Left colon (tissue), 2 donors: ENCODE results near the gene SEPHS2. TPM values are rescaled to one million over a fixed set of nuclear protein-coding genes. Genes with fewer than 3 reads are reported as not detected.
"Not testable (repeated sequence)": the region's sequence is repeated elsewhere in the genome, so short reads cannot be mapped to it uniquely, and the experiment has no call there.

Experiments used
- ATAC-seq: fragments of 200-7000 bp; cut with Tn5 transposase; one replicate; pipeline ENCODE4 v1.9.1; 2020; ENCODE audit warnings: mild to moderate bottlenecking, moderate library complexity
- DNase-seq, 2 donors: peaks; one replicate each; pipeline ENCODE4 v3.0.0-alpha.2; 2020
- intact Hi-C, 2 donors: fragments of 100-400 bp; cut with DNase I in 1 of 2; cut with micrococcal nuclease in 1 of 2; formaldehyde crosslinking; loops; one replicate each; pipeline versions ENCODE4 v1.11.2 to v1.14.0; 2022; cut with DNase I, micrococcal nuclease
- total RNA-seq, 2 donors: library from RNA; stranded (reverse); fragmentation: NEBNext Ultra II Directional; extraction: Animal tissue kit (Norgen Biotek cat#: 25700); gene quantifications; one replicate each; pipeline ENCODE4 v1.2.1, GENCODE V29; 2021
- donor health status: DM: no; HTN: no; CAD: no.
- donor health status: DM: yes; HTN: yes; CAD: no.

Gene SEPHS2
- total RNA-seq, 2 donors from 2014 or later, result 157 to 183 TPM

DNA sequence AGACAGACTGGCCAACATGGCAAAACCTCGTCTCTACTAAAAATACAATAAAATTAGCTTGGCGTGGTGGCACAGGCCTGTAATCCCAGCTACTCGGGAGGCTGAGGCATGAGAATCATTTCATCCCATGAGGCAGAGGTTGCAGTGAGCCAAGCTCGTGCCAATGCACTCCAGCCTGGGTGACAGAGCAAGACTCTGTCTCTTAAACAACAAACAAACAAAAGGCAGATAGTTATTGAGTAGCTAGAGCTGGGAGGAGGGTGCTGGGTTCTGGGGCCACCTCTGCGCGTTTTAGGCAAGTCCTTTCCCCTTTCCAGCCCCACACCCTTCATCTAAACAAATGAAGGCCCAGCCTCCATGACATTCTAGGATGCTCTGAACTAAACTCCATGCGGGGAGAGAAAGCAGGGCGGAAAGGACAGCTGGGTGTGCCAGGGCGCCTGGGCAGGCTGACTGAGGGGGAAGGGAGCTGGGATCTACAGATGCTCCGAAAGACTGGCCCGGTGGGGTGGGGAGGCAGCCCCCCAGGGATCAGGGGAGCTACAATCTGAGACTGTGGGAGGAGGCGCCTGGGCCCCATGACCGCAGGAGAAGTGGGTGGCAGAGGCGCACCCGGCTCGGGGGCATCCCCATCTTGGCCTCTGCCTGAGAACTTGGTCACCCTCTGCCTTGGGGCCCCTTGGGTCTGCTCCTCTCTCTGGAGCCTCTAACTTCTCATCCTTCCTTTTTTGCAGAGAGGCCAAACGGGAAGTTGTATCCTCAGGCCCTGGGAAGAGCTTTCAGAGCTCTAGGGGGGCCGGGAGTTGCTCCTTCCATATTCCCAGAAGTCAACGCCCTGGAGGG lies 27.8 kb upstream of the SEPHS2 start:
- intact Hi-C loops, result no loop called here
- ATAC-seq (no peak), DNase-seq (no peak)

DNA sequence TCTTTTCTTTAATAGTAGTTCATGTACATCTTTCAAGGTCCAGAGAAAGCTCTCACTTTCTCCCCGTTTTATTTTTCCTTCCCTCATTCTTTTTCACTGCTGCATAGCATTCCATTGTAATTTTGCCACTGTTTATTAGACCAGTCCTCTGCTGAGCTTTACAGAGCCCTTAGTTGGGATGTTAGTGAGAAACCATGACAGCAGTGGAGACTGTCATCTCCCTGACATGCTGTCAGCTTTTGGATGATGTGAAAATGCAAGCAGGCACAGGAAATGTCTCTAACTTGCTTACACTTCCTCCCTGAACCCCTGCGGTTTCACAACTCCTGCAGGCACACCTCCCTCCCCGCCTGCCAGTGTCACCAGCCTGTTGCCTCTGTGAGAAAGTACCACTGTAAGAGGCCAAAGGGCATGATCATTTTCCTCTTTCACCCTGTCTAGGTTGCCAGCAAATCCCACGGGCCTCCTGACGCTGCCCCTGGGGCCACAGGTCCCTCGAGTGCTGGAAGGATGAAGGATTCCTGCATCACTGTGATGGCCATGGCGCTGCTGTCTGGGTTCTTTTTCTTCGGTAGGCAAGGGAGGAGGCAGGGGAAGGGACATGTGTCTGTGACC lies 26.8 kb upstream of the SEPHS2 start, which contains the start of gene ITGAL:
Gene ITGAL, plus strand, starts transcription at position 415 of the 615 bp plus-strand sequence. Its CDS starts 96 bp downstream, at position 511.
- intact Hi-C loops, result no loop called here
- peak; percentile 59 to 65 for DNase-seq
- peak; percentile 80 for ATAC-seq

DNA sequence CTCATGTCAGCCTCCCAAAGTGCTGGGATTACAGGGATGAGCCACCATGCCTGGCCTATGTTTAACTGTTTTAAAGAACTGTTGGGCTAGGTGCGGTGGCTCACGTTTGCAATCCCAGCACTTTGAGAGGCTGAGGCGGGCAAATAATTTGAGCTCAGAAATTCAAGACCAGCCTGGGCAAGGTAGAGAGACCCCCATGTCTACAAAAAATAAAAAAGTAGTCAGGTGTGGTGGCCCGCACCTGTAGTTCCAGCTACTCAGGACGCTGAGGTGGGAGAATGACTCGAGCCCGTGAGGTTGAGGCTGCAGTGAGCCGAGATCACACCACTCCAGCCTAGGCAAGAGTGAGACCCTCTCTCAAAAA lies 24.9 kb upstream of the SEPHS2 start:
- DNase-seq (no peak), ATAC-seq (no peak)
- intact Hi-C loops, result no loop called here

DNA sequence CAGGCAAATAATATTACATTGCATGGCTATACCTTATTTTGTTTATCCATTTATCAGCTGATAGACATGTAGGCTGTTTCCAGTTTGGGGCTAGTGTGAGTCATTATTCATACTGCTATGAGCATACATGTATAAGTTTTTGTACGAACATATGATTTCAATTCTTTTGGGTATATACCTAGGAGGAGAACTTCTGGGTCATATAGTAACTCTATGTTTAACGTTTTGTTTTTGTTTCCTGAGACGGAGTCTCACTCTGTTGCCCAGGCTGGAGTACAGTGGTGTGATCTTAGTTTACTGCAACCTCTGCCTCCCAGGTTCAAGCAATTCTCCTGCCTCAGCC lies 24.5 kb upstream of the SEPHS2 start:
- intact Hi-C loops, result no loop called here
- DNase-seq (no peak), ATAC-seq (no peak)

DNA sequence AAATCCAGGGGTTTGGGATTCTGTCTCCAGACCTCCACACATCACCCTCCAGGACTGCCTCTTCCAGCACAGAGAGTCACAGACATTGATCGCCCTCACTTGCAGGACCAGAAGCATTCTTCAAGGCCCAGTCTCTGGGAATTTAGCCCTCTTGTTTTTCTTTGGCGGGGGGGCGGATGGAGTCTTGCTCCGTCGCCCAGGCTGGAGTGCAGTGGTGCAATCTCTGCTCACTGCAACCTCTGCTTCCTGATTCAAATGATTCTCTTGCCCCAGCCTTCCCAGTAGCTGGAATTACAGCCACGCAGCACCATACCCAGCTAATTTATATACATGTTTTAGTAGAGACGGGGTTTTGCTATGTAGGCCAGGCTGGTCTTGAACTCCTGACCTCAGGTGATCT lies 18.4 kb upstream of the SEPHS2 start:
- ATAC-seq (no peak), DNase-seq (no peak)
- intact Hi-C loops, result no loop called here

DNA sequence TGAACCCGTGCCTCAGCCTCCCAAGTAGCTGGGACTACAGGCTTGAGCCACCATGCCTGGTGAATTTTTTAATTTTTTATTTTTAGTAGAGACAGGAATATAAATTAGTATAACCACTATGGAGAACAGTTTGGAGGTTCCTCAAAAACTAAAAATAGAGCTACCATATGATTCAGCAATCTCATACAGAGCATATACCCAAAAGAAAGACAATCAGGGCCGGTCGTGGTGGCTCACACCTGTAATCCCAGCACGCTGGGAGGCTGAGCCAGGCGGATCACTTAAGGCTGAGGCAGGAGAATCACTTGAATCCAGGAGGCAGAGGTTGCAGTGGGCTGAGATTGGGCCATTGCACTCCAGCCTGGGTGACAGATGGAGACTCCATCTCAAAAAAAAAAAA lies 15.8 kb upstream of the SEPHS2 start:
- intact Hi-C loops, DNase-seq, ATAC-seq: not testable (repeated sequence)

DNA sequence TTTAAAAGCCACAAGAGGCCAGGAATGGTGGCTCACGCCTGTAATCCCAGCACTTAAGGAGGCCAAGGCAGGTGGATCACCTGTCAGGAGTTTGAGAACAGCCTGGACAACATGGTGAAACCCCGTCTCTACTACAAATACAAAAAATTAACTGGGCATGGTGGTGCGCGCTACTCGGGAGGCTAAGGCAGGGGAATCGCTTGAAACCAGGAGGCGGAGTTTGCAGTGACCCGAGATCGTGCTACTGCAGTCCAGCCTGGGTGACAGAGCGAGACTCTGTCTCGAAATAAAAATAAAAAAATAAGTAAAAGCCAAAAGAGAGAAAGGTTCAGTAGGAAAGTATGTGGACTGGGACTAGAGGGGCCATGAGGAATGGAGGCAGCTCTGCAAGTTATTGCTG lies 13.8 kb upstream of the SEPHS2 start:
- intact Hi-C loops, result no loop called here
- ATAC-seq (no peak), DNase-seq (no peak)

DNA sequence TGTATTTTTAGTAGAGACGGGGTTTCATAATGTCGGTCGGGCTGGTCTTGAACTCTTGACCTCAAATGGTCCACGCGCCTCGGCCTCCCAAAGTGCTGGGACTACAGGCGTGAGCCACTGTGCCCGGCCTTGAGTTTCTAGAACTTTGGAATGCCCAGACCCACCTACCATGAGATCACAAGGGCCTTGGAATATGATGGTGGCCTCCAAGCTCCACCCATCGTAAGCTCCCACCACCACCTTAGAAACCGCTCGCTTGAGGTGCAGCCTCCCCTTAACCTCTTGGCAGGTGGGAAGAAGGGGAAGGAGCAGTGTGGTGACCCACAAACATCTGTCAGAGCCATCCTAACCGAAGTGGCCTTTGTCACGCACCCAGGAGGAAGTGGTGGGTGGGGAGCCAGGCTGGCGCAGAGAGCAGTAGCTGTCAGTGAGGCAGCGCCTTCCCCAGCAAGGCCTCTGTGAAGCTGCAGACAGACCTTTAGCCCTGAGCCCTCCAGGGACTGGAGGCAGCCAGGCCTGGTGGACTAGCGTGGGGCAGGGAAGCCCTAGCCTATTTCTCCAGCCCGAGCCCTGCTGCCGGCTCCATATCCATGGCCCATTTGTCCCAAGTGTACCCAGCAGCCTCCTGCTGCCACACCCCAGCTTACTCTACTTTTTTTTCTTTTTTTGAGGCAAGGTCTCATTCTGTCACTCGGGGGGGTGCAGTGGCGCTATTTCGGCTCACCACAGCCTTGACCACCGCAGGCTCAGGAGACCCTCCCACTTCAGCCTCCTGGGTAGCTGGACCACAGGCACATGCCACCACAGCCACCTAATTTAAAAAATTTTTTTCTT lies 13.1 kb upstream of the SEPHS2 start:
- ATAC-seq (peak; percentile 57), DNase-seq (peak; percentile 56 to 70)
- intact Hi-C loops, result no loop called here

DNA sequence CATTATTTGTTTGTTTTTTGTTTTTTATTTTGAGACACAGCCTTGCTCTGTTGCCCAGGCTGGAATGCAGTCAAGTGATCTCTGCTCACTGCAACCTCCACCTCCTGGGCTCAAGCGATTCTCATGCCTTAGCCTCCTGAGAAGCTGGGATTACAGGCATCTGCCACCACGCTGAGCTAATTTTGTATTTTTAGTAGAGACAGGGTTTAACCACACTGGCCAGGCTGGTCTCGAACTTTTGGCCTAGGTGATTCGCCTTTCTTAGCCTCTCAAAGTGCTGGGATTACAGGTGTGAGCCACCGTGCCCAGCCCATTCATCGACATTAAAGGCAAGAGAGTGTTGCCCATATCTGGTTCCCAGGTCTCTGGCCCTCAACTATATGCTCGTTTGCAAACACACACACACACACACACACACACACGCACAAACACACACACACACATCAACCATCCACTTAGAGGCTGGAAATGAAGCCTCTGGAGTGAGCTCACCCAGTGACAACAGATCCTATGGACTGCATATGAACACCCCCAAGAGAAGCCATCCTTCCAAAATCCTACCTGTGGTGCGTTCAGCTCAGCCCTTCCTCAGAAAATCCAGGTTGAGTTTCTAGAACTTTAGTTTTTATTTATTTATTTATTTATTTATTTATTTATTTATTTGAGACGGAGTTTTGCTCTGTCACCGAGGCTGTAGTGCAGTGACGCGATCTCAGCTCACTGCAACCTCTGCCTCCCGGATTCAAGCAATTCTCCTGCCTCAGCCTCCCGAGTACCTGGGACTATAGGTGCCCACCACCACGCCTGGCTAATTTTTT lies 12.3 kb upstream of the SEPHS2 start:
- intact Hi-C loops, result no loop called here
- ATAC-seq (no peak), DNase-seq (no peak)

DNA sequence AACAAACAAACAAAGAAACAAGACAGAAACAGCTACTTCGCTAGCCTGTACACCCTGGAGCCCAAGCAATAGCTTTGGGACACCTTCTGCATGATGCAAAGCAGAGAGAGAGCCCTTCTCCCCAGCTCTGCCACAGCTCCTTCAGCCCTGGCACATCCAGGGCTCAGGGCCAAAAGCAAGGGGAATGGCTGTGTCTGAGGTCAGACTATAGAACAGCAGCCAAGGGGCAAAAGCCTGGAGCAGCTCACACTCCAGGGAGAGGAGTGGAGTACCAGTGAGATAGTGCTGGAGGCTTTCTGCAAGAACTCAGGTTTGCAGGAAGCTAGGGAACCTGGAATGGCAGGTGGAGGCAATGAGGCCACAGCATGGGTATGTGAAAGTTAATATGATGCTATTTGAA lies 11.6 kb upstream of the SEPHS2 start:
- ATAC-seq (no peak), DNase-seq (no peak)
- intact Hi-C loops, result no loop called here

DNA sequence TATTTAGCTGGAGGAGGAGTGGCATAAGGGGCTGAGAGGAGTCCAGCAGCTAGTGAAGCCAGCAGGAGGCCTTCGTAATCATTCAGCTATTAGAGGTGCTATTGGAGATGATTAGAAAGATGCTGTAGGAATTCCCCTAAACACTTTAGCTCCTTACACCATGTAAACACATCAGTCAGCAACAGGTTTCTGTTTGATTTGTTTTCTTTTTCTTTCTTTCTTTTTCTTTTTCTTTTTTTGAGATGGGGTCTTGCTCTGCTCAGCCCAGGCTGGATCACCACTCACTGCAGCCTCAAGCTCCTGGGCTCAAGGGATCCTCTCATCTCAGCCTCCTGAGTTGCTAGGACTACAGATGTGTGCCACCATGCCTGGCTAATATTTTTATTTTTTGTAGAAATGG lies 10.6 kb upstream of the SEPHS2 start:
- ATAC-seq (no peak), DNase-seq (no peak)
- intact Hi-C loops, result no loop called here

DNA sequence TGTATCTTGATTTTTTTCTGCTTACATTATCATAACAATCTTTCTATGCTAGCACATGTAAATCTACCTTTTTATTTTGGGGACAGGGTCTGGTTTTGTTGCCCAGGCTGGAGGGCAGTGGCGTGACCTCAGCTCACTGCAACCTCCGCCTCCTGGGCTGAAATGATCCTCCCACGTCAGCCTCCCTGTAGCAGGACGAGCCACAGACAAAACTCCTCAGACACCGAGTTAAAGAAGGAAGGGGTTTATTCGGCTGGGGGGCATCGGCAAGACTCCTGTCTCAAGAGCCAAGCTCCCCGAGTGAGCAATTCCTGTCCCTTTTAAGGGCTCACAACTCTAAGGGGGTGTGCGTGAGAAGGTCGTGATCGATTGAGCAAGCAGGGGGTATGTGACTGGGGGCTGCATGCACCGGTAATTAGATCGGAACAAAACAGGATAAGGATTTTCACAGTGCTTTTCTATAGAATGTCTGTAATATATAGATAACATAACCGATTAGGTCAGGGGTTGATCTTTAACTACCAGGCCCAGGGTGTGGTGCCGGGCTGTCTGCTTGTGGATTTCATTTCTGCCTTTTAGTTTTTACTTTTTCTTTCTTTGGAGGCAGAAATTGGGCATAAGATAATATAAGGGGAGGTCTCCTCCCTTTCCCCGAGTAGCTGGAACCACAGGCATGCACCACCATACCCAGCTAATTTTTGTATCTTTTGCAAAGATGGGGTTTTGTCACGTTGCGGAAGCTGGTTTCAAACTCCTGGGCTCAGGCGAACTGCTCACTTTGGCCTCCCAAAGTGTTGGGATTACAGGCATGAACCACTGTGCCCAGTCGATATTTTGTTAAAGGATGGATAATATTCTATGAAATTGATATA lies 7.3 kb upstream of the SEPHS2 start:
- DNase-seq, intact Hi-C loops: not testable (repeated sequence)
- ATAC-seq, result peak; percentile 41

DNA sequence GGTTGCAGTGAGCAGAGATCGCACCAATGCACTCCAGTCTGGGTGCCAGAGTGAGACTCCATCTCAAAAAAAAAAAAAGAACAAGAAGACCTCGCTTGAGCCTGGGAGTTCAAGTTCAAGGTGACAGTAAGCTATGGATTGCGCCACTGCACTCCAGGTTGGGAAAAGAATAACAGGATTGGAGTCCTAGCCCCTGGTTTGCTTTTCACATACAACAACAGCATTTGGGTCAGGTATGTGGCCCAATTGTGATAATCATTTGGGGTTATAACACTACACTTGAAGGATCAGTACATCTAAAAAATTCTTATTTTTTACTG lies 3.4 kb upstream of the SEPHS2 start:
- DNase-seq (no peak), ATAC-seq (no peak)
- intact Hi-C loops, result loop anchor here in 1 of 2 donors (10.0 kb wide), 1 partner anchor 86 kb away; the partner anchor contains the start of gene ZNF747

DNA sequence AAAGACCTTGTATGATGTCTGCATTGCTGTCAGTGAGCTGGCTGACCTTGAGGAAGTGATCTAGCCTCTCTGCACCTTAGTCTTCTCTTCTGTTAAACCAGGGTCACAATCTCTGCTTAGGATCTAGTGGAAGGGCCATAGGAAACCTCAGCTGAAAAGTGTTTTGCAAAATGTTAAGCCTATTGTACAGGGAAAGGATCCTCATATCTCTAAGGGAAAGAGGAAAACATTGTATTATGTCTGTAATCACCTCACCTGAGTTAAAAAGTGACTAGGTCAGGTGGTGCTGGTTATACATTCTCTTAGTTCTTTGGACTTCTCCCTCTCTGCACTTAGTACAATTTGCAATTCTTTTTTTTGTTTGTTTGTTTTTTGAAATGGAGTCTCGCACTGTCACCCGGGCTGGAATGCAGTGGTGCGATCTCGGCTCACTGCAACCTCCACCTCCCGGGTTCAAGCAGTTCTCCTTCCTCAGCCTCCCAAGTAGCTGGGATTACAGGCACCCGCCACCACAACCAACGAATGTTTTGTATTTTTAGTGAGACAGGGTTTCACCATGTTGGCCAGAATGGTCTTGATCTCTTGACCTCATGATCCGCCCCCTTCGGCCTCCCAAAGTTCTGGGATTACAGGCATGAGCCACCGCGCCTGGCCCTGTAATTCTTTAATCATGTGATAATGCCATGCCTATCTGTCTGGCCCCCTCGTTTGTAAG lies 2.0 kb upstream of the SEPHS2 start:
- intact Hi-C loops, result loop anchor here in 1 of 2 donors (10.0 kb wide), 1 partner anchor 87 kb away; the partner anchor contains the start of gene ZNF747
- DNase-seq (no peak), ATAC-seq (peak; percentile 70)

DNA sequence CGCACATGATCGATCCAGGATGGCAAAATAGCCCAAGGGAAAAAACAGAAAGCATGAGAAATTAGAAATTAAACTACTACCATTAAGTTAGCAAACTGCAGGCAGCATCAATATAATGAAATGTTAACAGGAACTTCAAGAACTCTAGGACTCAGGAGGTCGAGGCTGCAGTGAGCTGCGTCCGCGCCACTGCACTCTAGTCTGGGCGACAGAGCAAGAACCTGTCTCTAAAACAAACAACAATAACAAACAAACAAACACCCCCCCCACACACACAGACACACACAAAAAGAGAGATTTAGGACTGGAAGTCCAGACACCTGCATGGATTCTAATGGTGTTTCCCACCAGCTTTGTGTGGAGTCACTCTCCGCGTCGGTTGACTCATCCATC lies 525 bp upstream of the SEPHS2 start:
- no peak for ATAC-seq
- no peak for DNase-seq
- intact Hi-C loops, result loop anchor here in 1 of 2 donors (10.0 kb wide), 1 partner anchor 89 kb away; the partner anchor contains the start of gene ZNF747

DNA sequence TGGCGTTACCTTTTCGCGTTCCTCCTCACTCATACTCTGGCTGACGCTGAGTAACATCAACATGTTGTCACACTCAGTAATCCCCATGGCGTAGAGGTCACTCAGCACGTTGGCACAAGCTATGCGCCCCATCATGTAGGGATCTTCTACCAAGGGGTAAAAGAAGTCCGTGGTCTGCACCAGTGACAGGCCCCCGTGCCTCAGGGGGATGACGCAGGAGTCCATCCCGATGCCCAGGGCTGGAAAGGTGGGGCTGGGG lies 596 bp downstream of the SEPHS2 start:
- intact Hi-C loops, result loop anchor here in 1 of 2 donors (10.0 kb wide), 1 partner anchor 90 kb away; the partner anchor contains the start of gene ZNF747
- ATAC-seq (no peak), DNase-seq (no peak)
